Transverse colon (tissue), 4 donors: ENCODE data around the gene TFEB. TPM values are rescaled to one million over a fixed set of nuclear protein-coding genes. Genes with fewer than 3 reads are reported as not detected.

Experiments used
- DNase-seq: peaks from one replicate; pipeline ENCODE4 v3.0.0-alpha.2; 2019
- H3K27ac ChIP-seq, 4 donors: fragments of 200-600 bp; sonication (generic); 2 replicates each; pipeline ENCODE4 v1.5.1; 2016 to 2018; ENCODE audit warnings: inconsistent platforms in 4 of 4
- H3K27me3 ChIP-seq: fragments of 200-600 bp; sonication (generic); 2 replicates; pipeline ENCODE4 v1.5.1; 2017; ENCODE audit warnings: inconsistent platforms
- H3K36me3 ChIP-seq, 4 donors: fragments of 200-600 bp; sonication (generic); 2 replicates each; pipeline ENCODE4 v1.5.1; 2017 to 2019; ENCODE audit warnings: inconsistent platforms in 4 of 4
- H3K4me1 ChIP-seq, 4 donors: fragments of 200-600 bp; sonication (generic); 2 replicates each; pipeline ENCODE4 v1.5.1; 2017 to 2020; ENCODE audit warnings: inconsistent platforms in 4 of 4
- H3K4me3 ChIP-seq, 4 donors: fragments of 200-600 bp; sonication (generic); 1 replicate in 1 of 4; 2 replicates in 3 of 4; pipeline versions ENCODE4 v1.5.1 to v1.6.1; 2017 to 2019; ENCODE audit warnings: inconsistent platforms in 4 of 4
- H3K9me3 ChIP-seq, 2 donors: fragments of 200-600 bp; sonication (generic); 2 replicates each; pipeline ENCODE4 v1.5.1; 2017 to 2019; ENCODE audit warnings: inconsistent platforms in 2 of 2
- CTCF ChIP-seq, 5 experiments: fragments of 200-600 bp in 3 of 5; fragments of 450-650 bp in 2 of 5; sonication (generic) in 3 of 5; IDR thresholded peaks; 1 replicate in 2 of 5; 2 replicates in 3 of 5; pipeline ENCODE4 v1.5.1; 2016 to 2017; ENCODE audit warnings: antibody characterized with exemption in 5 of 5, inconsistent platforms in 3 of 5, mild to moderate bottlenecking in 2 of 5, moderate library complexity in 1 of 5
- EP300 ChIP-seq: sonication (generic); formaldehyde crosslinking; IDR thresholded peaks from one replicate; pipeline ENCODE4 v1.6.1; 2017; ENCODE audit warnings: antibody characterized with exemption, low read depth
- POLR2A ChIP-seq: fragments of 450-650 bp; IDR thresholded peaks from one replicate; pipeline ENCODE4 v1.6.1; 2016; ENCODE audit warnings: antibody characterized with exemption, mild to moderate bottlenecking, moderate library complexity
- POLR2AphosphoS5 ChIP-seq, 3 donors: sonication (generic); formaldehyde crosslinking; IDR thresholded peaks; one replicate each; pipeline ENCODE4 v1.6.1; 2016; ENCODE audit warnings: antibody characterized with exemption in 3 of 3
- WGBS, 2 donors: methylation state at CpG; one replicate each; pipeline ENCODE4 v1.1.5; 2018; ENCODE audit warnings: low coverage in 1 of 2; 5-methylcytosine and 5-hydroxymethylcytosine counted together
- in situ Hi-C, 4 donors: fragments of 200-750 bp; cut with MboI; loops; one replicate each; pipeline versions ENCODE4 v1.15.0 to v1.15.1; 2017; ENCODE audit warnings: low sequenced_read_pairs in 3 of 4, low pct_ligation_motif_present in 1 of 4, low pct_unique_long_range_greater_than_20kb in 1 of 4
- intact Hi-C: fragments of 100-400 bp; cut with DNase I; formaldehyde crosslinking; loops from one replicate; pipeline ENCODE4 v1.15.1; 2023; ENCODE audit warnings: low total_unique reads
- total RNA-seq, 4 donors: library from RNA; depleted of rRNA; stranded (reverse); fragments of >200 nt; gene quantifications; one replicate each; pipeline ENCODE4 v1.1.0, GENCODE V29; 2016

The TFEB gene
- total RNA-seq, 4 donors from 2014 or later: 30.4 to 47.1 (median 38.1) TPM

GRCh38 chr6:41748102-41748477 is 12.7 kb upstream of the TFEB start:
- TF ChIP-seq EP300 (no peak), POLR2AphosphoS5 (IDR thresholded peaks at IDR 0.05) (no peak), CTCF (IDR thresholded peaks at IDR 0.05) (no peak), POLR2A (no peak)
- in situ Hi-C loops: no loop called here
- WGBS, 2 donors: 96% methylated on average over 6 of the region's 6 CpGs; no CpG with 5 or more reads in 1 of the 2 donors

GRCh38 chr6:41747256-41748101 is 12.1 kb upstream of the TFEB start, which contains the start of gene PGC:
TSS of gene PGC (minus strand) at chr6:41747397. CDS start at chr6:41747334, 63 bp downstream.
- H3K27ac ChIP-seq: no peak within 1 kb of the TSS

More at GRCh38 chr6:41748102-41748477, 12.7 kb upstream of the TFEB start:
- no peak overlapping the region for H3K27ac ChIP-seq
- H3K9me3 ChIP-seq: no peaks in the 10 kb centered on the region
- DNase-seq: no peak
- intact Hi-C loops: no loop called here
- H3K27me3 ChIP-seq: no peaks in the 10 kb centered on the region
- H3K36me3 ChIP-seq: no peaks in the 10 kb centered on the region
- no peak overlapping the region for H3K4me3 ChIP-seq
- H3K4me1 ChIP-seq: no peaks in the 10 kb centered on the region

GRCh38 chr6:41746107-41746506 is 10.7 kb upstream of the TFEB start:
- Histone ChIP-seq H3K27ac (no peak overlapping the region), H3K9me3 (no peaks in the 10 kb centered on the region), H3K4me3 (no peak overlapping the region), H3K27me3 (no peaks in the 10 kb centered on the region), H3K36me3 (no peaks in the 10 kb centered on the region), H3K4me1 (peaks cover 6 to 15% (median 11%) of the 10 kb centered on the region in 4 donors)
- WGBS, 2 donors: 86 to 90% methylated on average over 5 to 10 of the region's 10 CpGs
- DNase-seq: no peak
- intact Hi-C loops: no loop called here
- TF ChIP-seq CTCF (IDR thresholded peaks at IDR 0.05) (no peak), POLR2A (no peak), POLR2AphosphoS5 (IDR thresholded peaks at IDR 0.05) (no peak), EP300 (no peak)
- in situ Hi-C loops: no loop called here

More at GRCh38 chr6:41747256-41748101, 12.1 kb upstream of the TFEB start, which contains the start of gene PGC:
- TF ChIP-seq POLR2A: no peak
- no peak for TF ChIP-seq POLR2AphosphoS5 (IDR thresholded peaks at IDR 0.05)
- TF ChIP-seq CTCF (IDR thresholded peaks at IDR 0.05): no peak
- TF ChIP-seq EP300: no peak
- H3K27me3 ChIP-seq: no peaks in the 10 kb centered on the region
- no peak within 1 kb of the TSS for H3K4me3 ChIP-seq
- no peaks in the 10 kb centered on the region for H3K36me3 ChIP-seq
- in situ Hi-C loops: no loop called here
- WGBS, 2 donors: 82 to 87% methylated on average over 11 to 15 of the region's 15 CpGs
- intact Hi-C loops: no loop called here
- H3K9me3 ChIP-seq: no peaks in the 10 kb centered on the region
- H3K4me1 ChIP-seq: peaks cover 0 to 3% (median 3%) of the 10 kb centered on the region in 4 donors
- no peak for DNase-seq

- intact Hi-C loops: no loop called here
- Histone ChIP-seq H3K36me3 (no peaks in the 10 kb centered on the region), H3K9me3 (no peaks in the 10 kb centered on the region), H3K4me1 (peaks cover 11 to 23% (median 16%) of the 10 kb centered on the region in 4 donors), H3K27ac (no peak overlapping the region), H3K27me3 (no peaks in the 10 kb centered on the region), H3K4me3 (no peak overlapping the region)
- WGBS, 2 donors: 84% methylated on average over 7 of the region's 7 CpGs; no CpG with 5 or more reads in 1 of the 2 donors
- TF ChIP-seq POLR2AphosphoS5 (IDR thresholded peaks at IDR 0.05): no peak
- TF ChIP-seq EP300: no peak
- no peak for TF ChIP-seq POLR2A
- no peak for TF ChIP-seq CTCF (IDR thresholded peaks at IDR 0.05)
- in situ Hi-C loops: no loop called here
- DNase-seq: no peak
Measured at GRCh38 chr6:41744236-41744787, 8.9 kb upstream of the TFEB start.
